Stimulated activated CD4-positive, alpha-beta T cell treated with anti-CD3 and anti-CD28 coated beads, Interleukin-2, amount 100 ng/mL, for 4 hours (primary cell): ENCODE data around the gene XAB2.

Experiments
- DNase-seq: peaks from one replicate; pipeline ENCODE4 v3.0.0-alpha.2; 2020; ENCODE audit warnings: low read depth

The XAB2 gene

DNA sequence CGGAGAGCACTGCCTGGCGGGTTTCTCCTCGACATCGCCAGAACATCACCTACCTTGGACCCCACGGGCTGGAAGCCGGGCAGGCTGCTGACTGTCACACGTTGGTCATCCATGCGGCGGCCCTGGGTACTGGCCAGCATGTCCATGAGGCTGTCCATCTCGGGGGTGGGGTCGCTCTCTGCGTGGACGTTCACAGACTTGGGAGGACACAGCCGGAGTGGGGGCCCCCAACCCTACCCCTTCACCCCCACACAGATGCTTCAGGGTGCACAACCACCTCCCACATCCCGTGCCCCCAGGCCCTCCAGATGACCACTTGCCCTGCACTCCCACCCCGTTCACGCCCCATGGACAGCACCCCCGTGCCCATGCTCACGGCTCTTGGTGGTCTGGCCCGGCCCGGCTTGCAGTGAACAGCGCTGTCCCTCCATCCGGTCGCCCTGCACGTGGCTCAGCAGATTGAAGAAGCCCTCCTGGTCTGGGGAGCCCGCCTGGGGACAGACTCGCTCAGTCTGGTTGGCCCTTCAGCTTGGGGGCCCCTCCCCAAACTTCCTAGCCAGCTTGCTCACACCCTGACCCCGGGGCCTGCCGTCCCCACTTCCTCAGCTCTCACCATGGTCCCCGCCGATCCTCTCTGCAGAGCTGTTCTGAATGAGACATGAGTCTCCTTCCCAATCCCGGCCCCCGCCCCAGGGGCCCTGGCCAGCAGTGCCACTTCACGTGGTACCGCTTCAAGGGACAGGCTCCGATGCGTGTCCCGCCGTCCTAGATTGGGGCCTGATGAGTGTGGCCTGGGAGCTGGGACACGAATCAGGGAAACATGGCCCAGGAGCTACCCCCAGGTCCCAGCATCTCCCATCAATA is 3.2 kb upstream of the XAB2 start:
- DNase-seq, result no peak

DNA sequence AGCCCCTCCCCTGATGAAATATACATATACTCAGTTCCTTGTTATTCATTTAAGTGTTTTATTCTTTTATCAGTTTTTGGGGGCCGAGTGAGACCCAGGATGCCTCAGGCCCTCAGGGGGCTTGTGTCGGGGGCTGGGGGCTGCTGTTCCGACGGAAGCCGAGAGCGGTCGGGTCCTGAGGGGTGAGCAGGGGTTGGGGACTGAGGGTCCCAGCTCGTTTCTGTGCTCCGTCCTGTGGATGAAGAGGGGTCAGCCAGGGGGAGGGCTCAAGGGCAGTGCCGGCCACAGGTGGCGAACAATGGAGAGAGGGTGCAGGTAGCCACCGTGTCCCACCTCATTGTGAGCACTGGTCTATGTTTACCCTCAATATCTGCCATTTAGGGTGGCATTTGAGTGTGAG is 2.2 kb upstream of the XAB2 start:
- no peak for DNase-seq

DNA sequence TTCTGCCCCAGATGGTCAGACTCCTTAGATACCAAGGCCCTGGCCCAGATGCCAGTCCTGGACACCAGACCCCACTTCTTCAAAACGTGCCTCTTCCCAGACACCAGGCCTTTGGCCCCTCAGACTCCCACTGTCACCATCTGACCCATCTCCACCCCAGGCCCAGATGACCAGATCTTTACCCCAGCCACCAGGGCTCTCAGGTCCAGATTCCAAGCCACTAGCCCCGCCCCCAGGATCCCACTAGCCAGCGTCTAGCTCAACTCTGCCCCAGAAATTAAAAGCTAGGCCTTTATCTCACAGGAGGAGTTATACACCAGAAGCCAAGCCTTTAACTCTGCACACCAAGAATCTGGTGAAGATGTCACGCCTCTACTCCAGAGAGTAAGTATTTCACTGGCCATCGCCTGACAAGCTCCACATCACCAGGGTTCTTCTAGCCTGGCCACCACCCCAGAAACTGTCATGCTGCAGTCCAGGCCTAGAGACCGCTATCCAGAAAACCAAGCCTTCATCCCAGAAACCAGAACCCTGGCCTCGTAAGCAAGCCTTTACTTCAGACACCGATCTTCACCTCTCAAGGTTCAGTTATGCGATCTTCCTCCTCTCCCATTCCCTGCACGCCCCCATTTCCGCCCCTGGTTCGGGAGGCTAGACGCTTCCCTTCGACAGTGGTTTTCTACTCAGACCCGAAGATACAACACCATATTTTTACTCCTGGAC is 595 bp downstream of the XAB2 start:
- no peak for DNase-seq

DNA sequence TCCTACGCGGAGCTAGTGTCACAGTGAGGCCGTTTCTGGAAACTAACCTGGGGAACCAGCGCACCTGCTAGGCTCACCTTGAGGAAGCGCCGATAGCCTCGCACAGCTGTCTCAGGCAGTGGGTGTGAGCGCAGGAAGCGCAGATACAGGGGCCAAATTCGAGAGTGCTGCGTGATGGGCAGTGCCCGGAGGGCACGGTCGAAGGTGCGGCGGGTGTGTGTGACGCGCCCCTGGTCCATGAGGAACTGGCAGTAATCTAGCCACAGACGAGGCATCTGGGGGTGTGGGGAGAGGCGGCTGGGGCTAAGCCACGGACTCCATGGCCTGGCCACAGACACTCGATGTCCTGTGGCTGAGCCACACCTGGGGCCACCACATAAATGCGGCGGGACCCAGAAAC is 2.2 kb downstream of the XAB2 start:
- DNase-seq, result no peak

DNA sequence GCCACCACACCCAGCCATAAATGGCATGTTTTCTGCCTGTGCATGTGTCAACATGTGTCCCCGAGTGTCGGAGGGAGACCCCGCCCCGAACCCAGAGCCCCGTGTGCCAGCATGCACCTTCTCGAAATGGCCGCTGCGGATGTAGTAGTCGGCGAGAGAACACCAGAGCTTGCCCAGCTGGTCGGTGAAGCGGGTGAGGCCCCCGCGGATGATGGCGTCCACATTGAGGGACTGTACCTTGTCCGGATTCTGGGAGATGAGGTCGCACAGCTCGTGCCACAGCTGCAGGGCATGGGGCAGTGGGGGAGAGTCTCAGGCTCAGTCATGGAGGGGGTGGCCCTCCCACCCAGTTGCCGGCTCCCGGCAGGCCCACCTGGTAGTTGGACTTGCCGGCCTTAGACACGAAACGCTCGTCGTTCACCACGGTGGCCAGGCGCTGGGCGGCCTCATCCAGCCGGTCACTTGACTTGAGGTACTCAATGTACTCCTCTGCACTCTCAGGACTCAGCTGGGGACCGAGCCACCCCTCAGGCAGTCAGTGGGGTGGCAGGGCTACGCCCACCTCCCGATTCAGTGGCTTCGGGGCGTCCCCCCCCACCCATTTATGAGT is 3.5 kb downstream of the XAB2 start:
- no peak for DNase-seq

DNA sequence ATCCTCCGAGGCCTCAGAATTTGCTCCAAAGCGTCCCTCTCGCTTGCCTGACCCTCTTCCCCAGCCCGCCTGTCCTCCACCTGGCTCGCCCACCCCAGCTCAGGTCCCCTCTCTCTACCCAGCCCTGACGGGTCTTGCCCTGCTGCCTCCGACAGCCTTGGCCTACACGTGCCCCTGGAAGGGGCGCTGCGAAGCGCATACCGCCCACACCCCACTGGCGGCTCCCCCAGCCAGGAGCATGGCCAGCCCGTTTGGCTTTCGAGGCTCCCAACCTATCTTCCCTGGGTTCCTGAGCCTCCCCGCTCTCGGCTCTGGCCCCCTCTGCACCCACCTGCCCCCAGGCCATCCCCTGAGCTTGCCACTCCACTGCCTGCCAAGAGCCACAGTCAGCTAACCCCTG is 4.5 kb downstream of the XAB2 start:
- no peak for DNase-seq

DNA sequence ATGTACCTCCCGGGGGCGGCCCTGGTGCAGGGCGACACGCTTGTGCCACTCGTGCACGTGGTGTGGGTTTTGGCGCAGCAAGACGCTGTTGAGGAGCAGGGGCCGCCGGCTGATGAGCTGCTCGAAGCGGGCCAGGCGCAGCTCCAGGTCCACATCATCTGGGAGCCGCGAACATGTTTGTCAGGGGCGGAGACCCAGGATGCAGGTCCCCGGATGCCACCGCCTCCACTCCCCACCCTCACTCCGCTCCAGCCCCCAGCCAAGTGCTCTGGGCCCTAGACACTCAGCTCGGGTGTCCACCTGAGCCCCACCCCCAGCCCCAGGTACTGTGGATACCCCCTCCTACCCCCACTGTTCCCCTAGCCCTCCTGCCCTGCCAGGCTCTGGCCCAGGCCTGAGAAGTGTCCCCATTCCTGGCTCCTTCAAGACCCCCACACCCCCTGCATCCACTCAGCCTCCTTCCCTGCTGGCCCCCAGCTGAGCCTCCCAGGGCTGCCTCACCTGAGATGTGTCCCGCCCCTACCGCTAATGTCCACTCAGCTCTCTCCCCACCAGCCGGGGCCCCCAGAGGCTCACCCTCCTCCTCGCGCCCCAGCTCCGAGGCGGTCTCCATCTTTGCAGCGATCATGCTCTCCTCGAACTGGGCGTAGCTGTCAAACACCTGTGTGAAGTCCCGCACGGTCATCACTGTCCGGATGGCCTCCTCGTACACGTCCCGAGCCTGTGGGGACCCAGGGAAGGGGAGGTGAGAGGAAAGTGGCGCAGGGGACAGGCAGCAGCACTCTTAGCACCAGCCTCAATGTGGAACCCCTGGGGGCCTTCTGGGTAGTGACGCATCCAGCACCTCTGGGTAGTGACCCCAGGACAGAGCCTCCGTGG is 5.4 kb downstream of the XAB2 start:
- DNase-seq, result no peak

DNA sequence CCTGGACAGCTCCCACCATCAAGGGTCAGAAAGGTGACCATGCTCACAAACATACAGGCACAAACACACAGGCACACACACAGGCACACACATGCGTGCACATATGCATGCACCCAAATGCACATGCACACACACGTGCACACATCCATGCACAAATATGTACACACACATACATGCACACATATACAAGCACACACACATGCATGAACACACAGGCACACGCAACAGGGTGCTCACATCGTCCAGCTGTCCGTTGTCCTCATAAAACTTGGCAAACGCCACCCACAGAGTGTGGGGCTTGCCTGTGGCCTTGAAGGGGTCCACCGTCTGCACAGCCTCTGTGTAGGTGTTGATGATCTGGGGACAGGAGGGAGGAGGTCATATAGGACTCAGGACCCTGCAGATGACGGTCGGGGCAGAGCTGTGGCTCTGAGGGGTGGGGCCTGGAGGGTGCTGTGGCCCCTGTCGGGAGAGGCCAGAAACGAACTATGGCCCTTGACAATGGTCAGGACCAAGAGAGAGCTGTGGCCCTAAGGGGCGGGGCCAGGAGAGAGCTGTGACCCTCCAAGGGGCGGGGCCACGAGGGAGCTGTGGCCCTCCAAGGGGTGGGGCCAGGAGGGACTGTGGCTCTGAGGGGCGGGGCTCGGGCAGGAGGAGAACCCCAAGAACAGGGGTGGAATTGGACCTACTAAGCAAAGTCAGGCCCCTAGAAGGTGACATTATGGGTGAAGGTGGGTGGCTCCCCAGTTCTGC is 6.2 kb downstream of the XAB2 start:
- no peak for DNase-seq

DNA sequence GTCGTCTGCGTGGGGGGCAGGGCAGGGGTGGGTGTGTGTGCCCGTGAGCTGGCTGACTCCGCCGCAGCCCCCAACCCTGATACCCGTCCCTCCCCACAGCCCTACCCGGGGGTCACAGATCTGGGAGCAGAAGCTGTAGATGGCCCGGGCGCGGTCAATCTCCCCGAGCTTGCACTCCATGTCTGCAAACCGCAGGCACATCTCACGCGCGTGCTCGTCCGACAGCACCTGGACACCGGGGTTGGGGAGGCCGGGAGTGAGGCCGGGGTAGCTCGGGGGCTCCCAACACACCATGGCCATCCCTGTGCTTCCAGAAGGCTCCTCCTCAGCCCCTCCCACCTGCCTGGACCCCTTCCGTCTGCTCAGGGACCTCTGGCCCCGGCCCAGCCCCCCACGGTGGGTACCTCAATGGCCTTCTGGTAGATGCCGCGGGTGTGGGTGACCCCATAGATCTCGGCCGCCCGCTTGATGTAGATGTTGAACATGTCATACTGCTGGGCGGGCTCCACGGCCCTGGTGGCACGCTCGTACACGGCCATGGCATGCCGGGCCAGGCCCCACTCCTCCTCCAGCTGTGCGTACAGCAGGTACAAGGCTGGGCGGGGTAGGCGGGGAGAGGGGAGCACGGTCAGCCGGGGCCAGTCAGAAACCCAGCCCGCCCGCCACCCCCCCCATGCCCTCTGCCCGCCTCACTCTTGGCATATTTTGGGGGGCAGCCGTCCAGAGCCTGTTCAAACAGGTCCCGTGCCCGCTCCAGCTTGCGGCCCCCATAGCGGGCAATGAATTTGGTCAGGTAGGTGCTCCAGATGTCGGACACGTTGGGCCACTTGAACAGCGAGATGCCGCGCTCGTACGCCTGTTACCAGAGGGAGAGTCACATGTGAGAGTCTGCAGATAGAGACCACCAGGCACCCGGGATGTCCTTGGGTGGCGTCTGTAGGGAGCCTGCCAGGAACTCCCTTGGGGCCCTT is 8.6 kb downstream of the XAB2 start:
- no peak for DNase-seq

DNA sequence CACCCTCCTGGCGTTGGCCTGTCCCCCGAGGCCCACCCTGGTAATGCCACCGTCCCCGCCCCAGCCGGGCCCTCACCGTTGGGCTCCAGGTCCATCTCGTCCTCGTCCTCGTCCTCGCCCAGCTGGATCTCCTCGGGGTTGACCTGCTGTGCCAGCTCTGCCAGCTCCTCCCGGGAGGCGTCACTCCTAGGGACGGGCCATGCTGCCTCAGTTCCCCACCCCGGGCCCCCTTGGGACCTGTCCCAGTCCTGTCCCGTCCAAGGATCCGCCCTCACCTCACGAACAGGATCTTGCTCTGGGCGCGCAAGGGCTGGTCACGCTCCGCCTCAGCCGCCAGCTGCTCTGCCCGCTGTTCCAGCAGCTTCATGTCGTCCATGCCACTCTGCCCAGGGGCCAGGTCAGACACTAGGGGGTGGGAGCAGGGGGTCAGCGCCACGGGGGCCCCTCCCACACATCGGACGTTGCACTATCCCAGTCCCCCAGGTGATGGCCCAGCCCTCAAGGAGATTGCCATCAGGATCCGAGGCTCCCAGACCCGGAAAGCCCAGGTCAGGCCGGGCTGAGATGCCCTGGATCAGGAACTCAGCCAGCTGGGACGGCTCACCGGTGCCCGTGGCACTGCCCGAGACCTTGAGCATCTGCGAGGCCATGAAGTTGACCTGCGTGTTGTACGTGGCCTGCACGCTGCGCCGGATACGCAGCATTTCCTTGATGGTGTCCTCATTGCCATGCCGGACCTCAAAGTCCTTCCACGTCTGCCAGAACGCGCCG is 9.5 kb downstream of the XAB2 start:
- no peak for DNase-seq

DNA sequence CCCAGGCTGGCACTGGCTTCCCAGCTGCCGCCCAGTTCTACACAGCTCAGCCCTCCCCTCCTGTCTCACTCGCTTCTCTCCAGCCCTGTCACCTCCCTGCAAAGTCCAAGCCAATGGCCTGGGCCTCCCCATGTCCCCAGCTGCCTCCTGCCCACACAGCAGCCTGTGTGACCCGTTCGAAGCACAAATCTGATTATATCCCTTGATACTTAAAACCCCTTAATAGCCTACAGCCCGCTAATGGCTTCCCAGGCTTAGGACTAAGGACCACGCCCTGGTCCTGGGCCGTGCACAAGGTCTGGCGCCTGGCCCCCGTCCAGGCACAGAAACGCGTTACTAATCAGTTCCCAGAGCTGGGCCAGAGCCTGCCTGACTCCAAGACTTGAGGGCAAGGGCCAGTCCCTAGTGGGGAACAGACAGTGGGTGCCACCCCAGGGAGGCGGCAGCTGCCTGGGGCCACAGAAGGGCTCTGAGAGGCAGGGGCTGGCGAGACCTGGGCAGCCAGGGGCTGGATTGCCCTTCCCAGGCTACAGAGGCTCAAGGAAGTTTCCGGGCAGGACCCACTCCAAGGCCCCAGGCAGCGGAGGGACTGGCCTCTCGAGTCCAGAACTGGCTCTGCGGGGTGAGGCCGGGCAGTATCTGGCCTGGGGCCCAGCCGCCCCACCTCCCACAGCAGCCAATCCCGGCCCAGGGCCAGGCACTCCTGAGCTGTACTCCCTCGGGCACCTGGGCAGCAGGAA is 10.4 kb downstream of the XAB2 start:
- no peak for DNase-seq

DNA sequence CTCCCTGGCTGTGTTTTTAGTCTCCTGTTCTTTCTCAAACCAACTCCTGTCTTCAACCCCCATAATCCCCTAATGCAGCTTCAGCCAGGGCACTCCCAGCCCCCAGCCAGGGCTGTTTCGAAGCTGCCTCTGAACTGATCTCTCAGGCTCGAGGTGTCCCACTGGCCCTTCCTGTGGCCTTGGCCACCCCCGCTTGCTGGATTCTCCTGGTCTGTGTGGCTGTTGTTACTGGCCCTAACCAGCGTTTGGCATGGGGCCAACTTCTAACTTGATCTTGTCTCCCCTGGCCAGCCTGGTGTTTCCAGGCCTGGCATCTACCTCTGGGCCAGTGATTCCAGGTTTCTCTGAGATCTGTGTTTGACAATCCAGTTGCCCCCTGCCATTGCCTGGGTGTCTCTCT is 11.0 kb downstream of the XAB2 start:
- no peak for DNase-seq

DNA sequence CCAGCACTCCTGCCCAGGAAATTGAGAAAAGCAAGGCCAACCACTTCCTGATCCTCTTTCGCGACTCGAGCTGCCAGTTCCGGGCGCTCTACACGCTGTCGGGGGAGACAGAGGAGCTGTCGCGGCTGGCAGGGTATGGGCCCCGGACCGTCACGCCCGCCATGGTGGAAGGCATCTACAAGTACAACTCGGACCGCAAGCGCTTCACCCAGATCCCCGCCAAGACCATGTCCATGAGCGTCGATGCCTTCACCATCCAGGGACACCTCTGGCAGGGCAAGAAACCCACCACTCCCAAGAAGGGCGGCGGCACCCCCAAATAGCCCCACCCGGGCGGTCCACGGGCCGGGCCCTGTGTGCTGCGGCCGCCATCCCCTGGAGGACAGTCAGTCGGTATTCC is 11.6 kb downstream of the XAB2 start:
- DNase-seq, result no peak

DNA sequence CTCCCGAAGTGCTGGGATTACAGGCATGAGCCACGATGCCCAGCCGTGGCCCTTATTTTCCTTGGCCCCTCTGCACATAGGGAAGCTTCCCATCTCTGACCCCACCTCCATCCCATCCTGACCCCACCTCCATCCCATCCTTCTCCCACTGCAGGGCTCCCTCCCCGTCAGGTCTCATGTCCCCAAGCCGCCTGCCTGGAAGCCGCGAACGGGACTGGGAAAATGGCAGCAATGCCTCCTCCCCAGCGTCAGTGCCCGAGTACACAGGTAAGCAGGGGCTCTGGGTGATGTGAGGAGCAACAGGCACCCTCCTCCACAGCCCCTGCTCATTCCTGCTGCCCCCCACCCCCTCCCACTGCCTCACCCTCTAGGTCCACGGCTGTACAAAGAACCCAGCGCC is 12.2 kb downstream of the XAB2 start:
- no peak for DNase-seq

DNA sequence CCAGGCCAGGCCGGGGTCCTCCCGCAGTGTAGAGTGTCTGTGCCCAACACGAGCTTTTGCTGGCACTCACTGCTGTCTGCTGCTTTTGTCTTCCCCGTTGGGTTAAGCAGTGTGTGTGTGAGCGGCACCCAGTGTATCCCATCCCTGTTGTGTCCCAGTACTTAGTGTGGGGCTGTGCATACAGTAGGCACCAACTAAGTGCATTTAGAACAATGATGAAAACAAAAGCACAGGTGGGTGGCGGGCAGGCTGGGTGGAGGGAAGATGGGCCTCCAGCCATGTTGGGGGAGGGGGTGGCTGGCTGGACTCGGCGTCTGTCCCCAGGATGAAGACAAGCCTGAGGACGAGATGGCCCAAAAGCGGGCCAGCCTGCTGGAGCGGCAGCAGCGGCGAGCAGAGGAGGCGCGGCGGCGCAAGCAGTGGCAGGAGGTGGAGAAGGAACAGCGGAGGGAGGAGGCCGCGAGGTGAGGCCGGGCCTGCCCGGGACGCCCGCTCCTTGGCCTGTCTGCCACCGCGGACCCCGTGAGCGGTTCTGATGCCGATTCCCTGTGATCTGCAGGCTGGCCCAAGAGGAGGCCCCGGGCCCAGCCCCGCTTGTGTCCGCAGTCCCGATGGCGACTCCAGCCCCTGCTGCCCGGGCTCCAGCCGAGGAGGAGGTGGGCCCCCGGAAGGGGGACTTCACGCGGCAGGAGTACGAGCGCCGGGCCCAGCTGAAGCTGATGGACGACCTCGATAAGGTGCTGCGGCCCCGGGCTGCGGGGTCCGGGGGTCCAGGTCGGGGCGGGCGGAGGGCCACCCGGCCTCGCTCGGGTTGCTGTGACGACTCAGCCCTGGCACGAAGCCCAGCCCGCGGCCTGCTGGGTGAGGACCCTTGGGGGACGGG is 14.2 kb downstream of the XAB2 start:
- DNase-seq, result no peak

DNA sequence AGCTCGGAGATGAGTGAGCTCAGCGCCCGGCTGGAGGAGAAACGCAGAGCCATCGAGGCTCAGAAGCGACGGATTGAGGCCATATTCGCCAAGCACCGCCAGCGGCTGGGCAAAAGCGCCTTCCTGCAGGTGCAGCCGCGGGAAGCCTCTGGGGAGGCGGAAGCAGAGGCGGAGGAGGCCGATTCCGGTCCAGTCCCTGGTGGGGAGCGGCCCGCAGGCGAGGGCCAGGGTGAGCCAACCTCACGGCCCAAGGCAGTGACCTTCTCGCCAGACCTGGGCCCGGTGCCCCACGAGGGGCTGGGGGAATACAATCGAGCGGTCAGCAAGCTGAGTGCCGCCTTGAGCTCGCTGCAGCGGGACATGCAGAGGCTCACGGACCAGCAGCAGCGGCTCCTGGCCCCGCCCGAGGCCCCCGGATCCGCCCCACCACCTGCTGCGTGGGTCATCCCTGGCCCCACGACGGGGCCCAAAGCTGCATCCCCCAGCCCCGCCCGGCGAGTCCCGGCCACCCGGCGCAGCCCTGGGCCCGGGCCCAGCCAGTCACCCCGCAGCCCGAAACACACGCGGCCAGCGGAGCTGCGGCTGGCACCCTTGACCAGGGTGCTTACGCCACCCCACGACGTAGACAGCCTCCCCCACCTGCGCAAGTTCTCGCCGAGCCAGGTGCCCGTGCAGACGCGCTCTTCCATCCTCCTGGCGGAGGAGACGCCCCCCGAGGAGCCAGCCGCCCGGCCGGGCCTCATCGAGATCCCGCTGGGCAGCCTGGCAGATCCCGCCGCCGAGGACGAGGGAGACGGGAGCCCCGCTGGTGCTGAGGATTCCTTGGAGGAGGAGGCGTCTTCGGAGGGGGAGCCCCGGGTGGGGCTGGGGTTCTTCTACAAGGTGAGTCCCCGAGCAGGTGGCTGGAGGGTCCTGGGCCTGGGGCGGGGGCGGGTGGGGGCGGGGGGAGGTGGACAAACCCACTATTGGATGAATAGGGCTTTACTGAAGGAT is 16.8 kb downstream of the XAB2 start:
- DNase-seq, result no peak
